SK-N-MC (cell line): ENCODE data around the gene LPAR1.

Source experiments
- EZH2 ChIP-seq: fragments of 200-600 bp; sonication (generic); IDR thresholded peaks from one replicate; pipeline ENCODE4 v1.6.1; 2017; ENCODE audit warnings: antibody characterized with exemption
- FOXP2 ChIP-seq: optimal IDR thresholded peaks from 2 replicates; pipeline ENCODE3; 2011; ENCODE audit warnings: mild to moderate bottlenecking, moderate library complexity; ENCODE audit not compliant: insufficient read depth; ENCODE audit errors: extremely low read length, control extremely low read depth
- POLR2AphosphoS5 ChIP-seq: IDR thresholded peaks from 2 replicates; pipeline ENCODE4 v1.6.1; 2012; ENCODE audit warnings: mild to moderate bottlenecking, low read depth, low read length, borderline replicate concordance

DNA sequence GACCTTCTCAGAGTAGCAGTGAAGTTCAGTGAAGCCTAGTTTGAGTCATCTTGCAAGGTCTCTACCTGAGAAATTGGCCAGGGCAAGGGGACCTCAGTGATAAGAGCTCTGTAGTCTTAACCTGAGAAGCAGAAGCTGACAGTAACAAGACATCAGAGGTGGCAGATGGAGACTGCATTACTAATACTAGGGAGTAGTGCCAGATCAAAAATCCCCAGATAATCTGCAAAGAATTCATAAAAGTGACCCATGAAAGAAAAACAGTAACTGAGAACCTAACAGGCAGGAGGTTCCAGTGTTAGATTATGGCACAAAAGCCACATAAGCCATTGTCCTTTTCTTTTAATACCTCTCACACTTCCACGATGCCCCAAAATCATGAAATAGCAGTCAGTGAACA is 194.1 kb downstream of the LPAR1 start:
- TF ChIP-seq POLR2AphosphoS5, result no peak
- TF ChIP-seq EZH2, result no peak
- TF ChIP-seq FOXP2, result no peak
